Epithelial cell of prostate (primary cell): ENCODE results near the gene TRMT2A.
A peak's percentile ranks its signal among the peaks of the same experiment; 100 is the strongest.
"Not testable (repeated sequence)": the region's sequence is repeated elsewhere in the genome, so short reads cannot be mapped to it uniquely, and the experiment has no call there.

Source experiments
- DNase-seq: peaks from one replicate; pipeline ENCODE4 v3.0.0-alpha.2; 2011; ENCODE audit warnings: low read depth, low spot score
- H3K27ac ChIP-seq: fragments of 450-650 bp; 2 replicates; pipeline ENCODE4 v1.5.1; 2017; ENCODE audit warnings: mild to moderate bottlenecking

Gene TRMT2A

DNA sequence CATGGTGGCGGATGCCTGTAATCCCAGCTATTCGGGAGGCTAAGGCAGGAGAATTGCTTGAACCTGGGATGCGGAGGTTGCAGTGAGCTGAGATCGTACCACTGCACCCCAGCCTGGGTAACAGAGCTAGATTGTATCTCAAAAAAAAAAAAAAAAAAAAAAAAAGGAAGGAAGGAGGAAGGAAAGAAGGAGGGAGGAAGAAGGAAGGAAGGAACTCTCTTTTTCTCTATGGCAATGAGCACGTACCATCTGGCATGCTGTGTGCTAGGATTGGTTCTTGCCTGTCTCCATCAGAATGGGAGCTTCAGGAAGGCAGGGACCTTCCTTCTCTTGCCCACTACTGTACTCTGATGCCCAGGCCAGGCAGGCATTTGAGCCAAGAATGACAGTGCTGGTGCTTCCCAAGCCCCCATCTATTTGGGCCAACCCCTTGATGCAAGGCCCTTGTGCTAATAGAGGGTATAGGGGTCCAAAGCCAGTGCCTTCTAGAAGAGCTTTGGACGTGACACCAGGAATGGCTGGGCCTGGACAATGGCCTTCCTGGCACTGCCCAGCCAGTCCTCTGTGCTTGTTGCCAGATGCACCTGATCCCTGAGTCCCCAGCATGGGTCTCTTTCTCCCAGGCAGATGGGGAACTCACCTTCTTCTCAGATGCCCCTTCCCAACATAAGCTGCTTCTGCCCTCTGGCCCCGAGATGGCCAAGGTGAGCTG is 47.5 kb downstream of the TRMT2A start:
- DNase-seq: no peak
- H3K27ac ChIP-seq: no peak overlapping the region

DNA sequence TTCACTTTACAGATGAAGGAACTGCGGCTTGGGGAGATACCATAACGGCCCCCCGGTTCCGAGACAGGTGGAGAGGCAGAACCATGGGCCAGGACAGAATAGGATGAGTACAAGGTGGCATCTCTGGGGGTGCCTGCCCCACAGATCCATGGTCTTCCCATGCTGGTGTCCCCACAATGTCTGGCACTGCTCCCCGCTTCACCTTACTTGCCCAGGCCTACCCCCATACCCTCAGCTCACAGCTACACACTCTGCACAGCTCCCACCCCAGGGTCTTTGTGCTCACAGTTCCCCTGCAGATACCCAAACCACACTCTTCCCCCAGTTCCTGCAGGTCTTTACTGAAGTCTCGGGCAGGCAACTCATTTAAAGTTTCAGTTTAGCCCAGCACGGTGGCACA is 48.4 kb downstream of the TRMT2A start:
- DNase-seq: no peak
- H3K27ac ChIP-seq: no peak overlapping the region

DNA sequence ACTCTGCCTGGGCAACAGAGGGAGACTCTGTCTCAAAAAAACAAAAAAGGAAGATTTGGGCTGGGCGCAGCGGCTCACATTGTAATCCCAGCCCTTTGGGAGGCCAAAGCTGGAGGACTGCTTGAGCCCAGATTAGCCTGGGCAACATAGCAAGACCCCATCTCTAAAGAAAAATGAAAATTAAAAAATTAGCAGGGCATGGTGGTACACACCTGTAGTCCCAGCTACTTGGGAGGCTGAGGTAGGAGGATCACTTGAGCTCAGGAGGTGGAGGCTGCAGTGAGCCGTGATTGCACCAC is 49.7 kb downstream of the TRMT2A start:
- not testable (repeated sequence) for H3K27ac ChIP-seq, DNase-seq

DNA sequence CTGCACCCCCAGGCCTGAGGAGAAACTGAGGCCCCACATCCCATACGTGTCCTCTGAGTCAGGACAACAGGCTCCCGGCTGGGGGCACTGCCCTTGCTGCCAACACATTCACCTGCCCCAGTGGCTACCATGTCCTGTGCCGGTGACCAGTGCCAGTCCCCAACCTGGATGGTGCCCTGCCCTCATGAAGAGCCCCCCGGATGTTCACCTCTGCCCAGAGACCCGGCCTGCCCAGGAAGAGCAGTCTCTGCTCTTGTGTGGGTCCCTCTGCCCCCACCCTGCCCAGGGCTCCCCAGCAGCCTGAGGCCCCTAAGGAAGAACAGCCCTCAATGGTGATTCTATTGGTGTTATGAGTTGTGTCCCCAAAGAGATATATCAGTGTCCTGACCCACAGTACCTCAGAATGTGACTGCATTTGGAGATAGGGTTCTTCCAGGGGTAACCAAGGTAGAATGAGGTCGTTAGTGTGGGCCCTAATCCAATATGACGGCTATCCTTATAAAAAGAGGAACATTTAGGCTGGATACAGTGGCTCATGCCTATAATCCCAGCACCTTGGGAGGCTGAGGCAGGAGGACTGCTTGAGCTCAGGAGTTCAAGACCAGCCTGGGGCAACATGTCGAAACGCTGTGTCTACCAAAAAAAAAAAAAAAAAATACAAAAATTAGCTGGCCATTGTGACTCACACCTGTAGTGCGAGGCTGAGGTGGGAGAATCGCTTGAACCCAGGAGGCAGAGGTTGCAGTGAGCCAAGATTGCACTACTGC is 50.2 kb downstream of the TRMT2A start:
- no peak for DNase-seq
- no peak overlapping the region for H3K27ac ChIP-seq

DNA sequence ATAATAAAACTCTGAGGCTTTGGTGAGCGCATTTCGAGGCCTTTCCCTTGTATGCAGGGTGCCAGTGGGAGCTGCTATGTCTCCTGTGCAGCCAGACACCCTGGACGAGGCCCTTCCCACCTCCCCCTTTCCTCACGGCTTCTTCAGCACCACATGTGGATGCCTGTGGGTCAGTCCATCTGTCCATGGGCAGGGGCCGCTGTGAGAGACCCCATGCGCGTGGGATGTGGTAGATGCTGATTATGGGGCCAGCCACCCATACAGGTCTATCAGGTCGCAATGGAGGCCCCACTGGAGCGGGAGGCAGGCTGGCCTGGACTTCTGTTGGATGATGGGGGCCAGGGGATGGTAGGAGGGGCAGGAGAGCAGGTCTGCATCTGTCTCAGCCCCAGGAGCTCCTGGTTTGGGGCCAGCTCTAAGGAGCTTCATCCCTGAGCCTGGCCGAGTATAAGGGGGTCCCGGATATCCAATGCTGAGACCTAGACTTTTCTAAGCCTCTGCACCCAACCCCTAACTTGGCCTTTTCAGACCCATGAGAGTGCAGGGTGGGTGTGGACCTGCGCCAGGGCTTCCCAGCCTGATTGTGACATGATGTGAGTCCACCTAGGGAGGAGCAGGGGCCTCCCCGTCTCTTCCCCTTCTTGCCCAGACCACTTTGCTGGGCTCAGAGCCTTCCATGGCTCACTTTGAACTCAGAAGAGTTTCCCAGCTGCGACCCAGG is 51.0 kb downstream of the TRMT2A start:
- no peak overlapping the region for H3K27ac ChIP-seq
- DNase-seq: no peak

DNA sequence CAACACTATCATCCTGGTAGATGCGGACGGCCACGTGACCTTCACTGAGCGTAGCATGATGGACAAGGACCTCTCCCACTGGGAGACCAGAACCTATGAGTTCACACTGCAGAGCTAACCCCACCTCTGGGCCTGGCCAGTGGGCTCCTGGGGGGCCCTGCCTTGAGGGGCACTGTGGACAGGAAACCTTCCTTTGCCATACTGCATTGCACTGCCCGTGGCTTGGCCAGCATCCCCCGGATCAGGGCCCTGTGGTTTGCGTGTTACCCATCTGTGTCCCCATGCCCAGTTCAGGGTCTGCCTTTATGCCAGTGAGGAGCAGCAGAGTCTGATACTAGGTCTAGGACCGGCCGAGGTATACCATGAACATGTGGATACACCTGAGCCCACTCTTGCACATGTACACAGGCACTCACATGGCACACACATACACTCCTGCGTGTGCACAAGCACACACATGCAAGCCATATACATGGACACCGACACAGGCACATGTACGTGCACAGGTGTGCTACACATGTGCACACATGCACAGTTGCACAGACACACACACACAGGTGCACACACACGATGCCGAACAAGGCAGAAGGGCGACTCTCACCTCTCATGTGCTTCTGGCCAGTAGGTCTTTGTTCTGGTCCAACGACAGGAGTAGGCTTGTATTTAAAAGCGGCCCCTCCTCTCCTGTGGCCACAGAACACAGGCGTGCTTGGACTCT is 52.3 kb downstream of the TRMT2A start:
- DNase-seq: no peak
- H3K27ac ChIP-seq: no peak overlapping the region

DNA sequence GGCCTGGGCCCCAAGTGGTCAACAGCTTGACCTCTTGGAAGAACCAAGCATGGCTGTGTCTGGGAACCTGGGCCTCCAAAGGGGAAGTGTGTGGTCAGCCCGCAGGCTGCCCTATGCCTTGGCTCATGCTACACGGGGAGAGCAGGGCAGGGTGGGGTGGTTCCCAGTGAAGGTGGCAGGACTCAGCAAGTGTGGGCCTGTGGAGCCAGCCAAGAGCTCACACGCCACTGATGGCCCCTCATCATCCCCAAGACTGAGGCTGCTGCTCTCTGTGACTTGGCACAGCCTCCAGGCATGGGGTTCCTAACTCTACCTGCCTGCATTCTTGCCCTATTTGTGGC is 52.9 kb downstream of the TRMT2A start:
- DNase-seq: no peak
- H3K27ac ChIP-seq: no peak overlapping the region

DNA sequence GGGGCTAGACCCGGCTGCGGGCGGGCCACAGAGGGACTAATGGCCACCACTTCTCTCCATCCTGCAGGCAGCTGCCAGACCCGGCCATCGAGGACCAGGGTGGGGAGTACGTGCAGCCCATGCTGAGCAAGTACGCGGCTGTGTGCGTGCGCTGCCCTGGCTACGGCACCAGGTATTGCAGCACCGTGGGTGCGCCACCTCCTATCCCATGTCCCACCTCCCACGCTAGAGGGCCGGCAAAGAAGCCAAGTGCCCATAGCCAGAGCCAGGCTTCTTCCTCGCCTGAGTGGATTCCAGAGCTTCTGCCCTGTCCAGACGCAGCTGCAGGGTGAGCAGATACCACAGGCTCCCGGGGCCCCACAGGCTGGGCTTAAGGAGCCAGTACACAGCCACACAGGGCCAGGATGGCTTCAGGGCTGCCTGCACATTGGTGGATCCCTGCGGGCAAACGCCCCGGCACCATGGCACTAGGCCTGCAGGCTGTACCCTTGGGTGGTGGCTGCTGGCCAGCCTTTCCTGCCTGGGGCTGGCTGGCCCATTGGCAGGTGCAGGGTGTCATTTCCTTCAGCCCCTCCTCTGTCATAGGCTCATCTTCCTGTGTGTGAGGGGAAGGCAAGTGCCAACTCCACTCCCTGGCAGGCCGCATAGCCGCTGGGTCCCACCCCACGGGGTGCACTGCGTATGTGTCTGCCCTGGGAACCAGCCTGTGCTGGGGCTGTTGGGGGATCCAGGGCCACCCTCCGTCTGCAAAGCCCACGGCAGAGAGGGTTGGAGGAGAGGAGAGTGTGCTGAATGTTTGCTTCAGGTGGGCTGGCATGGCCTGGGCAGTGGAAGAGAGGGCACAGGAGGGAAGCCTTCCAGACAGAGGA is 53.5 kb downstream of the TRMT2A start:
- DNase-seq: no peak
- H3K27ac ChIP-seq: no peak overlapping the region

DNA sequence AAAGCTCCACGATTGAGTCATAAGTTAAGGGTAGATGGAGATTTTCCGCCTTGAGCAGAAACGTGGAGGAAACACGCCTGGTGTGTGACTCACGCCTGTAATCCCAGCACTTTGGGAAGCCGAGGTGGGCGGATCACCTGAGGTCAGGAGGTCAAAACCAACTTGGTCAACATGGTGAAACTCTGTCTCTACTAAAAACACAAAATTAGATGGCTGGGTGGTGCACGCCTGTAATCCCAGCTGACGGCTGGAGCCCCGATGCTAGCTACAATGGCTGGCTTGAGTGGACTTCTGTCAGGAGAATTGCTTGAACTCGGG is 54.3 kb downstream of the TRMT2A start:
- DNase-seq: peak; percentile 54
- H3K27ac ChIP-seq: no peak overlapping the region

DNA sequence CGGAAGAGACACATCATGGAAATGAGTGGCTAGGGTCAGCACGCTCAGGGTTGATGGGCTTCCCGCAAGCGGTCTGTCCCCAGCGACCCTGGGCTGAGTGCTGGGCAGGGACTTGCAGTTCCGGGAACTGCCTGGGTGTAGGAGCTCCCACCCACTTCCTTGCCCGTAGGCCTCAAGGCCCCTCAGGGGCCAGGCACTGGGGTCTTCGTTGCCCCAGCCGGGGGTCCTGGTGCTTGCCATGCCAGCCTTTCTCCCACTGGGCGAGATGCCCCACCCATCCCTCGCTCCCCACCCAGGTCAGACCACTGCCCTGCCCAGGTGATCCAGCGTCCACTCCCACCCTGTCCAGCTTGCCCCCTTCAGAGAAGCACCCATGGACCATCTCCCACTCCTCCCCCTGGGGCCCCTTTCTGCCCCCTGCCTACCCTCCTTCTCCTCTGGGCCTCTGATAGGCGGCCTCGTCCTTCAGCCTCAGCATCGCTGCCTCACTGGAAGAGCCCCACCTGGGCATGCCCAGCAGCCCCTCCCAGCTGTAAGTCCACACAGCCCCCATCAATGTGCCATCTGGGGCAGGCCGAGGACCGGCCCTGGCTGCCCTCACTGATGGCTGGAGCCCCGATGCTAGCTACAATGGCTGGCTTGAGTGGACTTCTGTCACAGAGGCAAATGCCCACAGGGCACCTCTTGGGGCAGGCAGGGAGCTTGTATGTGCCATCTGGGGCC is 54.8 kb downstream of the TRMT2A start:
- H3K27ac ChIP-seq: no peak overlapping the region
- DNase-seq: no peak
